ENCODE measurements around the gene GNLY.
"Not testable (repeated sequence)": the region's sequence is repeated elsewhere in the genome, so short reads cannot be mapped to it uniquely, and the experiment has no call there.

GNLY gene
- total RNA-seq, result 8.0 to 22.7 reads per million in 2 donors

GRCh38 chr2:85694052-85695025 is at the start of gene GNLY:
TSS of gene GNLY (plus strand) at chr2:85694358. CDS start at chr2:85694419, 61 bp downstream.
- DNase-seq, result no peak

GRCh38 chr2:85644909-85645308 is 49.2 kb upstream of the GNLY start:
- no peak for DNase-seq

- DNase-seq, result no peak
These were observed 48.0 kb upstream of the GNLY start for GRCh38 chr2:85646166-85646565.

GRCh38 chr2:85647823-85648526 is 46.2 kb upstream of the GNLY start:
- DNase-seq, result no peak

- DNase-seq, result no peak
These were observed 45.5 kb upstream of the GNLY start for GRCh38 chr2:85648619-85649018.

- no peak for DNase-seq
These were observed 44.7 kb upstream of the GNLY start for GRCh38 chr2:85649201-85650190.

- no peak for DNase-seq
These were observed 43.7 kb upstream of the GNLY start for GRCh38 chr2:85650456-85650855.

- DNase-seq, result no peak
These were observed 43.1 kb upstream of the GNLY start for GRCh38 chr2:85651097-85651496.

GRCh38 chr2:85652056-85652455 is 42.1 kb upstream of the GNLY start:
- DNase-seq, result no peak

- DNase-seq, result no peak
These were observed 40.2 kb upstream of the GNLY start for GRCh38 chr2:85653996-85654395.

- no peak for DNase-seq
These were observed 38.2 kb upstream of the GNLY start for GRCh38 chr2:85655961-85656417.

GRCh38 chr2:85656468-85656867 is 37.7 kb upstream of the GNLY start:
- no peak for DNase-seq

GRCh38 chr2:85657399-85657798 is 36.8 kb upstream of the GNLY start:
- not testable (repeated sequence) for DNase-seq

- no peak for DNase-seq
These were observed 34.7 kb upstream of the GNLY start for GRCh38 chr2:85659324-85659981.

- not testable (repeated sequence) for DNase-seq
These were observed 33.9 kb upstream of the GNLY start for GRCh38 chr2:85660301-85660700.

GRCh38 chr2:85660725-85661124 is 33.4 kb upstream of the GNLY start:
- DNase-seq, result no peak

- DNase-seq, result no peak
These were observed 32.9 kb upstream of the GNLY start for GRCh38 chr2:85661139-85661858.

GRCh38 chr2:85662899-85663593 is 31.1 kb upstream of the GNLY start:
- no peak for DNase-seq

GRCh38 chr2:85663594-85664565 is 30.3 kb upstream of the GNLY start:
- no peak for DNase-seq

Measured in T-helper 9 cell (primary cell).